Stomach smooth muscle (tissue), 2 donors: ENCODE results near the gene PID1.

Experiments
- H3K27ac ChIP-seq: one replicate; pipeline ENCODE4 v1.7.0; 2013; ENCODE audit warnings: mild to moderate bottlenecking, low read length, inconsistent platforms
- H3K27me3 ChIP-seq, 2 donors: one replicate each; pipeline ENCODE4 v1.7.0; 2013; ENCODE audit warnings: low read length in 2 of 2; ENCODE audit not compliant: insufficient read depth in 2 of 2, control insufficient read depth in 1 of 2
- H3K36me3 ChIP-seq, 2 donors: one replicate each; pipeline ENCODE4 v1.7.0; 2013; ENCODE audit warnings: low read length in 2 of 2; ENCODE audit not compliant: control insufficient read depth in 2 of 2, insufficient read depth in 2 of 2
- H3K4me1 ChIP-seq: one replicate; pipeline ENCODE4 v1.7.0; 2013; ENCODE audit warnings: low read length; ENCODE audit not compliant: control insufficient read depth, insufficient read depth
- H3K4me3 ChIP-seq, 2 donors: one replicate each; pipeline ENCODE4 v1.7.0; 2013; ENCODE audit warnings: low read length in 2 of 2
- H3K9ac ChIP-seq, 2 donors: one replicate each; pipeline ENCODE4 v1.7.0; 2013; ENCODE audit warnings: low read length in 2 of 2, mild to moderate bottlenecking in 1 of 2
- H3K9me3 ChIP-seq, 2 donors: one replicate each; pipeline ENCODE4 v1.7.0; 2013; ENCODE audit warnings: low read length in 2 of 2; ENCODE audit not compliant: control insufficient read depth in 2 of 2
- donor health status: healthy.
- donor health status: Pancreatic carcinoma.

Gene PID1

DNA sequence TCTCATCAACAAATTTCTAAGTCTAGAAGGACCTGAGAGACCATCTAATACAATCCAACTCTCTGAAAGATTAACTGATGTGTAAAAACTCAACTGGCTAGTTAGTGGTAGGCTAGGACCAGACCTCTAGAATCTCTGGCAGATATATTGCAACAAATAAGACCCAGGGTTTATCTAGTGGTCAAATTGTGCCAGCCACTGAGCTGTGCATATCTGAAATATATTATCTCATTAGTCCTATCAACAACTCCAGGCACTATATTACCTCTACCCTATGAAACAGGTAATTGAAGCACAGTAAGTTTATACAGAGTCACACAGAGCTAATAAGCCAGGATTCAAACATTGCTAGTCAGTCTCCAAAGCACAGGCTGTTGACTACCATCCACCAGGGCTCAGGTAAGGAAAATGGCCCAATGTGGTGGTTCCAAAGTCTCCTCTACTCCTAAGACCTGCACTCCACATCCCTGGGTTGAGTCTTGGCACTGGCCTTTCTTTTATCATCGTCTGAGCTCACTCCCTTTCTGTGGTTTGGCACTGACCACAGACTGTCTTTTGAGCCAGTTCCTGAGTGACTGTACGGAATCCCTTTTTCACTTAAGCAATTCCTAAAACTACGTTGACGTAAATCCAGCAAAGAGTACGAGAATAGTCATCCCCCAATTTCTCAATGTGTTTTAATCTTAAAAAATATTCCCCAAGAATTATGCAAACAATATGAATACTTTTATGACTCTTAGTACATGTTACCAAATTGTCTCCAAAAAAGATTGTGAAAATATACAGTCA lies 11.9 kb upstream of the PID1 start:
- H3K9ac ChIP-seq: no peak overlapping the region
- H3K27me3 ChIP-seq: no peaks in the 10 kb centered on the region
- no peak overlapping the region for H3K27ac ChIP-seq
- no peak overlapping the region for H3K4me3 ChIP-seq
- H3K9me3 ChIP-seq: no peaks in the 10 kb centered on the region
- no peaks in the 10 kb centered on the region for H3K36me3 ChIP-seq
- H3K4me1 ChIP-seq: no peaks in the 10 kb centered on the region

- Histone ChIP-seq H3K9me3 (no peaks in the 10 kb centered on the region), H3K4me3 (no peak overlapping the region), H3K27me3 (no peaks in the 10 kb centered on the region)
Observed at GRCh38 chr2:229279516-229279915, 8.4 kb upstream of the PID1 start.

DNA sequence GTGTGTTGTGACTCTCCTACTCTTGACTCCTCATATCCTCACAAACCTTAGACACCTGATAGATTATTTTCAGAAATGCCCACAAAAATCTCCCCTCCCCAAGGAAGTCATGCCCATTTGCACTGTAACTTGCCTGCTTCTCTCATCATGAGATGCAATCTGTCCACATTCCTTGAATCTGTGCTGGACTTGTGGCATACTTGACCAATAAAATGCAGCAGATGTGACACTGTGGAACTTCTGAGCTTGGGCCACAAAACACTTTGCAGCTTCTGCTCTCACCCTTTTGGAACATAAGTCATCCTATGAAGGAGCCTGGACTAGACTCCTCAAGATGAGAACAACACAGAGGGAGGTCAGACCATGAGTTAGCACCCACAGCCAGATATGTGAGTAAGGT lies 4.4 kb upstream of the PID1 start:
- peaks cover 11% of the 10 kb centered on the region for H3K4me1 ChIP-seq
- no peak overlapping the region for H3K27ac ChIP-seq
- no peaks in the 10 kb centered on the region for H3K9me3 ChIP-seq
- no peaks in the 10 kb centered on the region for H3K27me3 ChIP-seq
- no peaks in the 10 kb centered on the region for H3K36me3 ChIP-seq
- no peak overlapping the region for H3K9ac ChIP-seq
- no peak overlapping the region for H3K4me3 ChIP-seq

More at GRCh38 chr2:229279516-229279915, 8.4 kb upstream of the PID1 start:
- H3K9ac ChIP-seq: no peak overlapping the region
- H3K27ac ChIP-seq: no peak overlapping the region
- H3K36me3 ChIP-seq: no peaks in the 10 kb centered on the region
- no peaks in the 10 kb centered on the region for H3K4me1 ChIP-seq

GRCh38 chr2:229273723-229274338 lies 2.7 kb upstream of the PID1 start:
- no peaks in the 10 kb centered on the region for H3K36me3 ChIP-seq
- H3K4me3 ChIP-seq: peak overlapping the region; percentile 33 to 60
- no peaks in the 10 kb centered on the region for H3K9me3 ChIP-seq
- H3K9ac ChIP-seq: no peak overlapping the region
- H3K27me3 ChIP-seq: no peaks in the 10 kb centered on the region
- peaks cover 14% of the 10 kb centered on the region for H3K4me1 ChIP-seq
- no peak overlapping the region for H3K27ac ChIP-seq

DNA sequence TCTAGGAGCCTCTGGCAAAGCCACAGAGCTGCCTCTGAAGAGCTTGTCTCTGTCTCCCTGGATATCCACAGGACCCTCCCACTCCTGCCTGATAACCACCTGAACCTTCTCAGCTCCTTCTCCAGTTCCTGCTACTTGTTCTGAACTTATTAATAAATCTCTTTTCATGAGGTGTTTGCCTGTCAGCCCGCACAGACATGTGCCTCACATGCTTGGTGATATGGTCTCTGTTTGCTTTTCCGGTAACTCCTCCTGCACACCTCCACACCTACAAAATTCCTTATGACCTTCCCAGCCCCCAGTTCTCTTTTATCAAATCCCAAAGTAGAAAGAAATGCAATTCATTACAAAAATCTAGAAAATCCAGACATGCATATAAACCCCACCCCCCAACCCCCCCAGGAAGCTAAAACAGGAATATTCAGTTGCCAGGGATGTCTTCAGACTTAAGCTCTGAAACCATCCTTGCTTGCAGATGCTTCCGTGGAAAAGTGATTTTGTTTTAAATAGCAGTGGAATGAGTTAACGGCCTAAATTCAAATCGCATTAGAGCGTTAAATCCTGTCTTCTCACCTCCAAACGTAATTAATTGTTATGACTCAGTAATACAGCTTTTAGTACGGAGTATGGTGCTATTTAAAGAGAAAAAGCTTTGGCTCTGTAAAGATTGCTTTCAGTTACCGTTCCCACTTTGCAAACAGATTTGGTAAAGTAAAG lies 2.1 kb upstream of the PID1 start:
- H3K36me3 ChIP-seq: no peaks in the 10 kb centered on the region
- peaks cover 14% of the 10 kb centered on the region for H3K4me1 ChIP-seq
- H3K27me3 ChIP-seq: no peaks in the 10 kb centered on the region
- peak overlapping the region; percentile 33 to 60 for H3K4me3 ChIP-seq
- no peaks in the 10 kb centered on the region for H3K9me3 ChIP-seq
- H3K9ac ChIP-seq: no peak overlapping the region
- no peak overlapping the region for H3K27ac ChIP-seq

DNA sequence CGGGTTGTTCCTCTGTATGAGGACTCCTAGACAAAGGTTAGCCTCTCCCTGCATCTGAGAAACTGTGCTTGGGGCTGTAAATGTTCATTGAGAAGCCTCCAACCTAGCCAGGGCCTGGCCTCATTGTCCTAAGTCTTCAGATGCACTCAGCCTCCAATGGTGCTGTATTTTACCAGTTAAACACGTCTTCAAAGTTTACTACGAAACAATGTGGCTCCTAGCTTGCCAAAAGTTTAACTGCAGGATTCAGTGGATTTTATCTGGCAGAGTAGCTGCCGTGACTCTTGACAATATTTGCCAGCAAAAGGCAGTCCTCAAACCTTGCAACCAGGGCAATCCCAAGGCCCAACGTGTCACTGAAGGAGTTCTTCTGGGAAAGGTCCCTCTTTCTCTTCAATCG lies 1.1 kb downstream of the PID1 start:
- H3K36me3 ChIP-seq: no peaks in the 10 kb centered on the region
- no peaks in the 10 kb centered on the region for H3K27me3 ChIP-seq
- peak overlapping the region; percentile 79 to 80 for H3K9ac ChIP-seq
- H3K27ac ChIP-seq: no peak overlapping the region
- peak overlapping the region; percentile 81 to 84 for H3K4me3 ChIP-seq
- H3K9me3 ChIP-seq: no peaks in the 10 kb centered on the region
- H3K4me1 ChIP-seq: peaks cover 14% of the 10 kb centered on the region

DNA sequence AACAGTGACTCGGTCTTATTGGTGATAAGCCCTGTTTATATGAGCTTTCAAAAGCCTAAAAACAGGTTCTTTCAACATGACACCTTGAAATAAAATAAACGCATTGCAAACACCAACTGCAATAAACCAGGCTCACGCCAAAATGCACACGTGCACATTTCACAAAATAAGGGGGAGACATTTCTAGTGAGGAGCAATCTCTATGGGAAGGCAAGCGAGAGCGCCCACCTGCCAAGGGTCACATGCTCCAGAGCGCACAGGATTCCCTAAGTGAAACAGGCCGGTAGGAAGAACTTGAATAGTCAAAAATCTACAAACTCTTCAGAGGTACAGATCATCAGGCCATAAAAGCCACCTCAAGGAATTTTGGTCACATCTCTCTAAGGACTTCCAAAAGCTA lies 1.9 kb downstream of the PID1 start:
- H3K9me3 ChIP-seq: no peaks in the 10 kb centered on the region
- H3K27me3 ChIP-seq: no peaks in the 10 kb centered on the region
- no peak overlapping the region for H3K27ac ChIP-seq
- peak overlapping the region; percentile 79 to 80 for H3K9ac ChIP-seq
- H3K4me3 ChIP-seq: peak overlapping the region; percentile 81 to 84
- peaks cover 14% of the 10 kb centered on the region for H3K4me1 ChIP-seq
- H3K36me3 ChIP-seq: no peaks in the 10 kb centered on the region

DNA sequence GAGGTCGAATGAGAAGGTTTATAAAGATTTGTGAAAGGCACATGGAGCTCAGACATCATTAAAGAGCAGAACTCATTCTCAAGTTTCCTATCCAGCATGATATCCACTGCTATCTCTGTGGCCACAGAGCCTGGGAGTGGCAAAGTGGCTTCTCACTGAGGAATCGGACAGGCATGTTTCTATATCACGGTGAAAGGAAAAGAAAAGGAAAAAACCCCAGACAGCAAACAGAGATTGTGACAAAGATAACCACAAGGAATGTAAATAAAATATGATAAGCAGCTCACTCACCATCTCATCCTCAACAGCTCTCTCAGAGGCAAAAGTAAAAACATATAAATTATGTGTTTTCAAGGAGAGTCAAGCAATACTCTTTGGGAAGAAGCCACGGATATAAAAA lies 2.5 kb downstream of the PID1 start:
- no peak overlapping the region for H3K27ac ChIP-seq
- peak overlapping the region in 1 of 2 donors; percentile 79 for H3K9ac ChIP-seq
- no peaks in the 10 kb centered on the region for H3K9me3 ChIP-seq
- H3K4me3 ChIP-seq: peak overlapping the region; percentile 81 to 84
- H3K4me1 ChIP-seq: peaks cover 14% of the 10 kb centered on the region
- no peaks in the 10 kb centered on the region for H3K27me3 ChIP-seq
- H3K36me3 ChIP-seq: no peaks in the 10 kb centered on the region

- Histone ChIP-seq H3K4me3 (peak overlapping the region; percentile 40 to 54), H3K4me1 (peaks cover 8% of the 10 kb centered on the region), H3K9ac (peak overlapping the region in 1 of 2 donors; percentile 29), H3K27me3 (no peaks in the 10 kb centered on the region), H3K36me3 (no peaks in the 10 kb centered on the region), H3K27ac (no peak overlapping the region), H3K9me3 (no peaks in the 10 kb centered on the region)
Observed at GRCh38 chr2:229267080-229267479, 4.0 kb downstream of the PID1 start.

DNA sequence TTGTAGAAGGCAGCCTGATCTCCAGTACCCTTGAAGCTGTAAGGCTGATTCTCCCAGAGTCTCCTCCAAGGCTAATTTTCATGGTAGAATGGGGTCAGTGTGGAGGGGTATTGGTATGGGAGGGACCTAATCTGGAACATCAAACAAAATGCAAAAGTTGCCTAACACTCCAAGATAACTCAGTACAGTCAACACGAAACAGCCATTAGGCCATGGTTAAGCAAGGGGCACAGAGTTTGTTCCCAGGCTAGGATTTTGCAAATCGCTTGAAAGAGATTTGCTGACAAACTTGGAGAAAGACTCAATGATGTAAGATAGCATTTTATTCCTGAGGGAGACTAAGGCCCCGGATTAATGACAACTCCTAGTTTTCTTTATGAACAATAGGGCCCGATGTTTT lies 5.4 kb downstream of the PID1 start:
- Histone ChIP-seq H3K9ac (no peak overlapping the region), H3K27ac (no peak overlapping the region), H3K4me3 (no peak overlapping the region), H3K36me3 (peaks cover 3 to 8% of the 10 kb centered on the region in 2 donors), H3K9me3 (peaks cover 3 to 8% of the 10 kb centered on the region in 2 donors), H3K4me1 (peaks cover 3% of the 10 kb centered on the region), H3K27me3 (no peaks in the 10 kb centered on the region)
